Peyer's patch (tissue), 4 donors: ENCODE measurements around the gene CLEC5A. TPM values are rescaled to one million over a fixed set of nuclear protein-coding genes. Genes with fewer than 3 reads are reported as not detected.

Experiments used
- DNase-seq, 3 donors: peaks; one replicate each; pipeline ENCODE4 v3.0.0-alpha.2; 2017 to 2019
- H3K27ac ChIP-seq, 4 donors: fragments of 200-600 bp; sonication (generic); one replicate each; pipeline ENCODE4 v1.5.1; 2016 to 2019
- H3K27me3 ChIP-seq, 2 donors: fragments of 200-600 bp; sonication (generic); one replicate each; pipeline ENCODE4 v1.5.1; 2019
- H3K36me3 ChIP-seq, 3 donors: fragments of 200-600 bp; sonication (generic); one replicate each; pipeline ENCODE4 v1.5.1; 2016 to 2019
- H3K4me1 ChIP-seq, 4 donors: fragments of 200-600 bp; sonication (generic); one replicate each; pipeline ENCODE4 v1.5.1; 2016 to 2019
- H3K4me3 ChIP-seq, 4 donors: fragments of 200-600 bp; sonication (generic); 1 replicate in 3 of 4; 2 replicates in 1 of 4; pipeline ENCODE4 v1.5.1; 2016 to 2019; ENCODE audit warnings: mild to moderate bottlenecking in 1 of 4
- H3K9me3 ChIP-seq, 4 donors: fragments of 200-600 bp; sonication (generic); one replicate each; pipeline ENCODE4 v1.5.1; 2016 to 2019; ENCODE audit warnings: mild to moderate bottlenecking in 1 of 4
- POLR2A ChIP-seq, 2 donors: fragments of 450-650 bp; IDR thresholded peaks; one replicate each; pipeline ENCODE4 v1.5.1; 2017; ENCODE audit warnings: antibody characterized with exemption in 2 of 2, mild to moderate bottlenecking in 2 of 2, moderate library complexity in 2 of 2
- total RNA-seq, 4 donors: library from RNA; depleted of rRNA; stranded (reverse); fragments of >200 nt; gene quantifications; one replicate each; pipeline ENCODE4 v1.1.0, GENCODE V29; 2016
- TF ChIP-seq, protein P1 (sequence below), 6 experiments: fragments of 450-650 bp in 4 of 6; fragments of 200-600 bp in 2 of 6; sonication (generic) in 1 of 6; IDR thresholded peaks; one replicate each; pipeline ENCODE4 v1.5.1; 2017 to 2019; ENCODE audit warnings: antibody characterized with exemption in 6 of 6, mild to moderate bottlenecking in 3 of 6, moderate library complexity in 1 of 6

Gene CLEC5A
- total RNA-seq, 4 donors from 2014 or later = not detected

DNA sequence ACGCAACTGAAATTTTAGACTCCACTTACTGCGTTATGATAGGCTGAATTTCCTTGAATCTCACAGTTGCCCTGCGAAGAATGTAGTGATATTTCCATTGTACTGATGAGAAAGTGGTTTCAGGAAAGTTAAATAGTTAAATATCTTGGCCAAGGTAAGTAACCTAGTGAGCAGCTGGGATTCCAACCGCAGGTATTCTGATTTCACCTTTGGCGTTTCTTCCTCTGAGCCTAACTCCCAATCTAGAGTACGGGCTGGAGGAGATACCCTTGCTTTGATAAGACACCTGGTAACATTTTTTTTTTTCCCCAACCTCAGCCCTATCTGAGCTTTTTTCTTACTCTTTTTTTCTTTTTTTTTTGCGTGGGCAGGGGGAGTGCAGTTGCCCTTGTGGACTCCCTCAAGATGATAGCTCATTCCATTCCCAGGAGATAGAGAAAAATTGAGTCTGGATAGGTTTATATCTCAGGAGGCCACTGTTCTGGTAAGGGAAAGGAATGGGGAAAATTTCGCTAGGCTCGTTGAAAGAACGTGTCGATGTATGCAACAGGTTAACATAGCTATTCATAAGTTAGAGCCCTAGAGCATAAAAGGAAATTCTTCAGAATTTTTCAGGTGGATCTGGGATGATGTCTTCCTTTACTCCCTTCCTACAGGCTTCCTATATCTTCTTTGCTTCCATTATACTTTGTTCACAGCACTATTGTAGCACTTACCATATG lies 29.9 kb upstream of the CLEC5A start:
- no peak for TF ChIP-seq POLR2A (IDR thresholded peaks at IDR 0.05)
- TF ChIP-seq, protein P1, sequence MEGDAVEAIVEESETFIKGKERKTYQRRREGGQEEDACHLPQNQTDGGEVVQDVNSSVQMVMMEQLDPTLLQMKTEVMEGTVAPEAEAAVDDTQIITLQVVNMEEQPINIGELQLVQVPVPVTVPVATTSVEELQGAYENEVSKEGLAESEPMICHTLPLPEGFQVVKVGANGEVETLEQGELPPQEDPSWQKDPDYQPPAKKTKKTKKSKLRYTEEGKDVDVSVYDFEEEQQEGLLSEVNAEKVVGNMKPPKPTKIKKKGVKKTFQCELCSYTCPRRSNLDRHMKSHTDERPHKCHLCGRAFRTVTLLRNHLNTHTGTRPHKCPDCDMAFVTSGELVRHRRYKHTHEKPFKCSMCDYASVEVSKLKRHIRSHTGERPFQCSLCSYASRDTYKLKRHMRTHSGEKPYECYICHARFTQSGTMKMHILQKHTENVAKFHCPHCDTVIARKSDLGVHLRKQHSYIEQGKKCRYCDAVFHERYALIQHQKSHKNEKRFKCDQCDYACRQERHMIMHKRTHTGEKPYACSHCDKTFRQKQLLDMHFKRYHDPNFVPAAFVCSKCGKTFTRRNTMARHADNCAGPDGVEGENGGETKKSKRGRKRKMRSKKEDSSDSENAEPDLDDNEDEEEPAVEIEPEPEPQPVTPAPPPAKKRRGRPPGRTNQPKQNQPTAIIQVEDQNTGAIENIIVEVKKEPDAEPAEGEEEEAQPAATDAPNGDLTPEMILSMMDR (IDR thresholded peaks at IDR 0.05) = peak in 1 of 6 experiments; percentile 27
- Histone ChIP-seq H3K4me3 (peak overlapping the region in 1 of 4 donors; percentile 43), H3K4me1 (peaks cover 0 to 7% (median 0%) of the 10 kb centered on the region in 4 donors), H3K27me3 (no peaks in the 10 kb centered on the region), H3K36me3 (no peaks in the 10 kb centered on the region), H3K9me3 (no peaks in the 10 kb centered on the region), H3K27ac (no peak overlapping the region)
- no peak for DNase-seq

DNA sequence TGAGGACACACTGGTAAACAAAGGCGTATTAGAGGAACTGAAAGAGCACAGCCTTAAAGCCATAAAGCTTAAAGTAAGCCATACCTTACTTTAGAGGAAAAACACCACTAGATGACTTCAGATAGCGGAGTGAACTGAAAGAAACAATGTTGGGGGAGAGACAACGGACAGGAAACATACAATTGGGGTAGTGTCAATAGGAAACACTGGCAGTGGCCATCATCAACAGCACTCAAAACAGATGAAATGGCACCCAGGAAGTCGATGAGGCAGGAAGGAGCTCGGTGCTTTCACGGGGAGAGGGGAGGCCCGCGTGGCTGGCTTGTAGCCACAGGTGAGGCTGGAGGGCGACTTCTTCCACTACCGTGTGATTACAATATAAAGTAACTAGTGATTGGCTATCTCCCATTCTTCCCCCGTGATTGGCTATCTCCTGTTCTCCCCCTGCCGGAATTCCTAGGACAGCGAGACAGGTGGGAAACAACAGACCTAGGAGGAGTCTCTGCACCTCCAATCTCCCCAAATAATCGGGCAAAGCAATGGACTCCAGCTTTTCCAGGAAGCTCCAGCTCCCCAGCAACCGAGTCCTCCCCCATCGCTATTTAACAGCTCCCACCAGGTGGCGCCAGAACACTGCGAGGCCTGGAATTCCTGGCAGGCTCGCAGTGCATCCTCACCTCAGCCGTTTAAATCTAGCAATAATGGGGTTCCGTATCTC lies 29.2 kb upstream of the CLEC5A start:
- Histone ChIP-seq H3K27ac (peak overlapping the region in 2 of 4 donors; percentile 5 to 40), H3K9me3 (no peaks in the 10 kb centered on the region)
- DNase-seq = peak; percentile 46 to 92 (median 87)

DNA sequence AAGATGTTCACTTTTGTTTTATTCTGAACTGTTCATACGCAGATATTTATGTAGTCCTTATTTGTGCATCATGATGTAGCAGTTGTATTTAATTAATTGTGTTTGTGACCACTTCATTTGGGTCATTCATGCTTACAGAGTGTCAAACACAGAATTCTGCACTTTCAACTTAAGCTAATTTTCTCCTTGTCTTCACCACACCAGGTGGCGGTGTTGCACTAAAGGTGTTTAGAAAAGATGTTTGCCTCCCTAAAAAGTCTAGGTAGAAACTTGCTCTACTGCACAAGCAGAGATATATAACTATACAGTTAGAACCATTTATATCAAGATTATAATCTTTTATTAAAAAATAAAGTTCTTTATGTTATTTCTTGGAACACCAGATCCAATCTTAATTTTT lies 28.1 kb upstream of the CLEC5A start:
- H3K27ac ChIP-seq = no peak overlapping the region
- no peaks in the 10 kb centered on the region for H3K27me3 ChIP-seq
- no peaks in the 10 kb centered on the region for H3K9me3 ChIP-seq
- peak in 1 of 3 donors; percentile 75 for DNase-seq
- no peaks in the 10 kb centered on the region for H3K36me3 ChIP-seq
- no peak for TF ChIP-seq POLR2A (IDR thresholded peaks at IDR 0.05)
- TF ChIP-seq, protein P1 (IDR thresholded peaks at IDR 0.05) = peak in 4 of 6 experiments; percentile 33 to 73 (median 70)
- no peak overlapping the region for H3K4me3 ChIP-seq
- peaks cover 0 to 7% (median 0%) of the 10 kb centered on the region in 4 donors for H3K4me1 ChIP-seq

More for the DNA sequence above, 29.2 kb upstream of the CLEC5A start:
- TF ChIP-seq, protein P1 (IDR thresholded peaks at IDR 0.05) = peak in 4 of 6 experiments; percentile 67 to 96 (median 93)
- no peak for TF ChIP-seq POLR2A (IDR thresholded peaks at IDR 0.05)
- H3K4me1 ChIP-seq = peaks cover 0 to 7% (median 0%) of the 10 kb centered on the region in 4 donors
- no peaks in the 10 kb centered on the region for H3K36me3 ChIP-seq
- H3K4me3 ChIP-seq = peak overlapping the region in 3 of 4 donors; percentile 9 to 52 (median 43)
- no peaks in the 10 kb centered on the region for H3K27me3 ChIP-seq

DNA sequence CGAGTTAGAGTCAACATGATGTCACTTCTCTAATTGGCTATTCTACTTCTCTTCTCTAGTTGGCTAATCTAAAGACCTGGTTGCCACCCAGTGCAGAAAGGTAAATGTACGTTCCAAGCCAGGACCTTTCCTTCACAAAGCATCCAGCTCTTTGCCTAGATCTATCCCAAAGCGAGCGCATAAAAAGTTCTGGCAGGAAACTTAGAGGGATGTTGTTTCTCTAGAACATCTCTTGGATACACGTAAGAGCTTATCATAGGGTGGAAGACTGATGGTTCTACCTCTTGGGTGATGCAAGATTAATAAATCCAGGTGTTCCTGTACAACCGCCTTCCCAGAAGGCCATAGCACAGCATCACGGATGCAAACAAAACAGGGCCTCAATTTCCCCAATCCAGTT lies 26.9 kb upstream of the CLEC5A start, which contains the start of gene TAS2R38:
TAS2R38 (minus strand) TSS at position 101 of the 400 bp plus-strand sequence; CDS start at position 17, 84 bp downstream.
- TF ChIP-seq, protein P1 (IDR thresholded peaks at IDR 0.05) = no peak
- TF ChIP-seq POLR2A (IDR thresholded peaks at IDR 0.05) = no peak
- Histone ChIP-seq H3K27ac (no peak within 1 kb of the TSS), H3K27me3 (no peaks in the 10 kb centered on the region), H3K36me3 (no peaks in the 10 kb centered on the region), H3K9me3 (no peaks in the 10 kb centered on the region), H3K4me1 (peaks cover 0 to 7% (median 0%) of the 10 kb centered on the region in 4 donors), H3K4me3 (no peak within 1 kb of the TSS)
- DNase-seq = no peak

DNA sequence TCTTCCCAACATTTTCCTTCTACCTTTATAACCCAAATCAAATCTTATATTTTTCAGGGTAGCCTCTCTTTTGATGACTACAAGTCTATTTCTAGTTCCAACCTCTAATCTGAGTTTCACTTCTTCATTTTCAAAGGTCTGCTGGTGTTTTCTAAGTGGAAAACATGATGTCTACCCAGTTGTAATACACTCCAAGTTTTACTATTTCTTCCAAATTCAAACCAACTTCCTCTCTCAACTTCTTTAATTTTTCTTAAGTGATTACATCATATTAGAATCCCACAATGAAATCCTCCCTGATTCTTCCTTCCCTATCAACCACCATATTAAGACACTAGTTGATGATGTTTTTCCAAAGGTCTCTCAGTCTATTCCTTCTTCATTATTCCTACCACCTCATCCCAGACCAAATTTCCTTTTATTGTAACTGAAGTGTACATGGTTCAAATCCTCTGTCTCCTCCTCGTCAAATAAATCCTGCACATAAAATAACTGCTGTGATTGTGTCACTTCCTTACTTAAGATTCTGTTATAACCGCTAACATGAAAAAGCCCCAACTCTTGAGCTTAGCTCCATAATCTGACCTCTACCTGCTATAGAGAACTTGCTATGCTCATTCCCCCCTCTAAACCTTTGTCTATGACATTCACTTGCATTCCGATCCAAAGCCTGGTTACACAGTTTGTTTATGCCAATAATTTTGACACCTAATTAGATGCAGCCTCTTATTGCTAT lies 14.1 kb upstream of the CLEC5A start:
- TF ChIP-seq, protein P1 (IDR thresholded peaks at IDR 0.05) = no peak
- TF ChIP-seq POLR2A (IDR thresholded peaks at IDR 0.05) = no peak
- no peak for DNase-seq

More for the DNA sequence above, 14.1 kb upstream of the CLEC5A start:
- Histone ChIP-seq H3K27ac (no peak overlapping the region), H3K4me1 (no peaks in the 10 kb centered on the region), H3K9me3 (no peaks in the 10 kb centered on the region), H3K4me3 (no peak overlapping the region), H3K27me3 (no peaks in the 10 kb centered on the region), H3K36me3 (no peaks in the 10 kb centered on the region)
